Transverse colon (tissue), 4 donors: ENCODE data around the gene ALDOB. TPM values are rescaled to one million over a fixed set of nuclear protein-coding genes. Genes with fewer than 3 reads are reported as not detected.
A peak's percentile ranks its signal among the peaks of the same experiment; 100 is the strongest.

Experiments used
- DNase-seq: peaks from one replicate; pipeline ENCODE4 v3.0.0-alpha.2; 2019
- H3K27ac ChIP-seq, 4 donors: fragments of 200-600 bp; sonication (generic); 2 replicates each; pipeline ENCODE4 v1.5.1; 2016 to 2018; ENCODE audit warnings: inconsistent platforms in 4 of 4
- H3K27me3 ChIP-seq: fragments of 200-600 bp; sonication (generic); 2 replicates; pipeline ENCODE4 v1.5.1; 2017; ENCODE audit warnings: inconsistent platforms
- H3K36me3 ChIP-seq, 4 donors: fragments of 200-600 bp; sonication (generic); 2 replicates each; pipeline ENCODE4 v1.5.1; 2017 to 2019; ENCODE audit warnings: inconsistent platforms in 4 of 4
- H3K4me1 ChIP-seq, 4 donors: fragments of 200-600 bp; sonication (generic); 2 replicates each; pipeline ENCODE4 v1.5.1; 2017 to 2020; ENCODE audit warnings: inconsistent platforms in 4 of 4
- H3K4me3 ChIP-seq, 4 donors: fragments of 200-600 bp; sonication (generic); 1 replicate in 1 of 4; 2 replicates in 3 of 4; pipeline versions ENCODE4 v1.5.1 to v1.6.1; 2017 to 2019; ENCODE audit warnings: inconsistent platforms in 4 of 4
- H3K9me3 ChIP-seq, 2 donors: fragments of 200-600 bp; sonication (generic); 2 replicates each; pipeline ENCODE4 v1.5.1; 2017 to 2019; ENCODE audit warnings: inconsistent platforms in 2 of 2
- EP300 ChIP-seq: sonication (generic); formaldehyde crosslinking; IDR thresholded peaks from one replicate; pipeline ENCODE4 v1.6.1; 2017; ENCODE audit warnings: antibody characterized with exemption, low read depth
- POLR2A ChIP-seq: fragments of 450-650 bp; IDR thresholded peaks from one replicate; pipeline ENCODE4 v1.6.1; 2016; ENCODE audit warnings: antibody characterized with exemption, mild to moderate bottlenecking, moderate library complexity
- POLR2AphosphoS5 ChIP-seq, 3 donors: sonication (generic); formaldehyde crosslinking; IDR thresholded peaks; one replicate each; pipeline ENCODE4 v1.6.1; 2016; ENCODE audit warnings: antibody characterized with exemption in 3 of 3
- WGBS, 2 donors: methylation state at CpG; one replicate each; pipeline ENCODE4 v1.1.5; 2018; ENCODE audit warnings: low coverage in 1 of 2; 5-methylcytosine and 5-hydroxymethylcytosine counted together
- in situ Hi-C, 4 donors: fragments of 200-750 bp; cut with MboI; loops; one replicate each; pipeline versions ENCODE4 v1.15.0 to v1.15.1; 2017; ENCODE audit warnings: low sequenced_read_pairs in 3 of 4, low pct_ligation_motif_present in 1 of 4, low pct_unique_long_range_greater_than_20kb in 1 of 4
- intact Hi-C: fragments of 100-400 bp; cut with DNase I; formaldehyde crosslinking; loops from one replicate; pipeline ENCODE4 v1.15.1; 2023; ENCODE audit warnings: low total_unique reads
- total RNA-seq, 4 donors: library from RNA; depleted of rRNA; stranded (reverse); fragments of >200 nt; gene quantifications; one replicate each; pipeline ENCODE4 v1.1.0, GENCODE V29; 2016
- TF ChIP-seq, protein P1 (sequence below), 5 experiments: fragments of 200-600 bp in 3 of 5; fragments of 450-650 bp in 2 of 5; sonication (generic) in 3 of 5; IDR thresholded peaks; 1 replicate in 2 of 5; 2 replicates in 3 of 5; pipeline ENCODE4 v1.5.1; 2016 to 2017; ENCODE audit warnings: antibody characterized with exemption in 5 of 5, inconsistent platforms in 3 of 5, mild to moderate bottlenecking in 2 of 5, moderate library complexity in 1 of 5

The ALDOB gene
- total RNA-seq, 4 donors from 2014 or later: 1.9 to 55.0 (median 20.1) TPM; not detected in 1

GRCh38 chr9:101448680-101449070, 13.1 kb upstream of the ALDOB start:
- H3K27me3 ChIP-seq: no peaks in the 10 kb centered on the region
- TF ChIP-seq POLR2AphosphoS5 (IDR thresholded peaks at IDR 0.05) (no peak), POLR2A (no peak), EP300 (no peak)
- TF ChIP-seq, protein P1, sequence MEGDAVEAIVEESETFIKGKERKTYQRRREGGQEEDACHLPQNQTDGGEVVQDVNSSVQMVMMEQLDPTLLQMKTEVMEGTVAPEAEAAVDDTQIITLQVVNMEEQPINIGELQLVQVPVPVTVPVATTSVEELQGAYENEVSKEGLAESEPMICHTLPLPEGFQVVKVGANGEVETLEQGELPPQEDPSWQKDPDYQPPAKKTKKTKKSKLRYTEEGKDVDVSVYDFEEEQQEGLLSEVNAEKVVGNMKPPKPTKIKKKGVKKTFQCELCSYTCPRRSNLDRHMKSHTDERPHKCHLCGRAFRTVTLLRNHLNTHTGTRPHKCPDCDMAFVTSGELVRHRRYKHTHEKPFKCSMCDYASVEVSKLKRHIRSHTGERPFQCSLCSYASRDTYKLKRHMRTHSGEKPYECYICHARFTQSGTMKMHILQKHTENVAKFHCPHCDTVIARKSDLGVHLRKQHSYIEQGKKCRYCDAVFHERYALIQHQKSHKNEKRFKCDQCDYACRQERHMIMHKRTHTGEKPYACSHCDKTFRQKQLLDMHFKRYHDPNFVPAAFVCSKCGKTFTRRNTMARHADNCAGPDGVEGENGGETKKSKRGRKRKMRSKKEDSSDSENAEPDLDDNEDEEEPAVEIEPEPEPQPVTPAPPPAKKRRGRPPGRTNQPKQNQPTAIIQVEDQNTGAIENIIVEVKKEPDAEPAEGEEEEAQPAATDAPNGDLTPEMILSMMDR (IDR thresholded peaks at IDR 0.05): no peak
- 31 to 49% methylated on average over 3 to 4 of the region's 4 CpGs for WGBS, 2 donors
- peak overlapping the region in 2 of 4 donors; percentile 71 to 75 for H3K27ac ChIP-seq
- in situ Hi-C loops: no loop called here
- H3K9me3 ChIP-seq: no peaks in the 10 kb centered on the region
- intact Hi-C loops: no loop called here
- peaks cover 0 to 20% (median 4%) of the 10 kb centered on the region in 4 donors for H3K4me1 ChIP-seq
- no peaks in the 10 kb centered on the region for H3K36me3 ChIP-seq
- DNase-seq: no peak
- peak overlapping the region in 3 of 4 donors; percentile 45 to 66 (median 52) for H3K4me3 ChIP-seq

- no peak for DNase-seq
- H3K9me3 ChIP-seq: no peaks in the 10 kb centered on the region
- TF ChIP-seq, protein P1 (IDR thresholded peaks at IDR 0.05): no peak
- TF ChIP-seq POLR2A: no peak
- TF ChIP-seq POLR2AphosphoS5 (IDR thresholded peaks at IDR 0.05): no peak
- no peak for TF ChIP-seq EP300
- no peak overlapping the region for H3K27ac ChIP-seq
- H3K27me3 ChIP-seq: no peaks in the 10 kb centered on the region
- peaks cover 0 to 20% (median 4%) of the 10 kb centered on the region in 4 donors for H3K4me1 ChIP-seq
- H3K4me3 ChIP-seq: no peak overlapping the region
- no peaks in the 10 kb centered on the region for H3K36me3 ChIP-seq
- in situ Hi-C loops (no loop called here), intact Hi-C loops (no loop called here)
Measured at GRCh38 chr9:101446732-101447131, 11.2 kb upstream of the ALDOB start.

GRCh38 chr9:101445353-101446029, 9.9 kb upstream of the ALDOB start:
- TF ChIP-seq POLR2A: no peak
- TF ChIP-seq, protein P1 (IDR thresholded peaks at IDR 0.05): no peak
- no peak for TF ChIP-seq EP300
- TF ChIP-seq POLR2AphosphoS5 (IDR thresholded peaks at IDR 0.05): no peak

GRCh38 chr9:101443364-101443771, 7.8 kb upstream of the ALDOB start:
- in situ Hi-C loops: no loop called here
- 64 to 72% methylated on average over 4 to 9 of the region's 9 CpGs for WGBS, 2 donors
- no peaks in the 10 kb centered on the region for H3K36me3 ChIP-seq
- H3K27ac ChIP-seq: peak overlapping the region in 3 of 4 donors; percentile 13 to 35 (median 14)
- no peak overlapping the region for H3K4me3 ChIP-seq
- DNase-seq: peak; percentile 14
- no peak for TF ChIP-seq POLR2A
- TF ChIP-seq POLR2AphosphoS5 (IDR thresholded peaks at IDR 0.05): peak in 2 of 3 donors; percentile 11 to 21
- intact Hi-C loops: no loop called here
- peaks cover 0 to 5% (median 2%) of the 10 kb centered on the region in 4 donors for H3K4me1 ChIP-seq
- H3K9me3 ChIP-seq: no peaks in the 10 kb centered on the region
- no peaks in the 10 kb centered on the region for H3K27me3 ChIP-seq

More at GRCh38 chr9:101445353-101446029, 9.9 kb upstream of the ALDOB start:
- Histone ChIP-seq H3K4me1 (peaks cover 0 to 20% (median 4%) of the 10 kb centered on the region in 4 donors), H3K36me3 (no peaks in the 10 kb centered on the region), H3K27me3 (no peaks in the 10 kb centered on the region), H3K27ac (peak overlapping the region in 3 of 4 donors; percentile 1 to 17 (median 3)), H3K9me3 (no peaks in the 10 kb centered on the region), H3K4me3 (no peak overlapping the region)
- no peak for DNase-seq
- intact Hi-C loops (no loop called here), in situ Hi-C loops (no loop called here)
- 34 to 41% methylated on average over 4 to 5 of the region's 5 CpGs for WGBS, 2 donors
